HepG2 (cell line): ENCODE results near the gene ETF1. TPM values are rescaled to one million over a fixed set of nuclear protein-coding genes. Genes with fewer than 3 reads are reported as not detected.

Experiments
- ELF3 ChIP-seq: IDR thresholded peaks from 2 replicates; pipeline ENCODE4 v1.6.1; 2016; ENCODE audit warnings: missing genetic modification reagents, missing compliant biosample characterization
- HNRNPK ChIP-seq: fragments of 200-400 bp; formaldehyde crosslinking; IDR thresholded peaks from 2 replicates; pipeline ENCODE4 v1.6.1; 2018; ENCODE audit warnings: low read length, low read depth, moderate library complexity, mild to moderate bottlenecking; ENCODE audit not compliant: poor library complexity, severe bottlenecking
- HOXA9 ChIP-seq: sonication (generic); formaldehyde crosslinking; IDR thresholded peaks from 2 replicates; pipeline ENCODE4 v1.8.1; 2022; ENCODE audit warnings: missing genetic modification reagents, mild to moderate bottlenecking, moderate library complexity, borderline replicate concordance
- MAFG ChIP-seq: sonication (generic); formaldehyde crosslinking; IDR thresholded peaks from 2 replicates; pipeline ENCODE4 v1.5.1; 2020; ENCODE audit warnings: mild to moderate bottlenecking, missing genetic modification reagents
- MXI1 ChIP-seq: IDR thresholded peaks from 3 replicates; pipeline ENCODE4 v1.6.1; 2012; ENCODE audit warnings: low read depth, low read length, inconsistent platforms, borderline replicate concordance
- POLR2AphosphoS5 ChIP-seq: IDR thresholded peaks from 2 replicates; pipeline ENCODE4 v1.6.1; 2012; ENCODE audit warnings: low read depth, low read length
- SAP130 ChIP-seq: IDR thresholded peaks from 2 replicates; pipeline ENCODE4 v1.6.1; 2016; ENCODE audit warnings: low read depth
- SMAD3 ChIP-seq: sonication (generic); formaldehyde crosslinking; IDR thresholded peaks from 2 replicates; pipeline ENCODE4 v1.4.0; 2020; ENCODE audit warnings: missing genetic modification reagents
- TOPORS ChIP-seq: sonication (generic); formaldehyde crosslinking; IDR thresholded peaks from 2 replicates; pipeline ENCODE4 v1.8.0; 2023; ENCODE audit warnings: mild to moderate bottlenecking, missing genetic modification reagents
- ZBTB1 ChIP-seq: sonication (generic); formaldehyde crosslinking; IDR thresholded peaks from 2 replicates; pipeline ENCODE4 v1.4.0; 2020; ENCODE audit warnings: missing genetic modification reagents, borderline replicate concordance
- ZFX ChIP-seq: sonication (generic); formaldehyde crosslinking; IDR thresholded peaks from 2 replicates; pipeline ENCODE4 v1.4.0; 2020; ENCODE audit warnings: mild to moderate bottlenecking, low read depth, missing genetic modification reagents, moderate library complexity
- ZNF430 ChIP-seq: sonication (generic); formaldehyde crosslinking; IDR thresholded peaks from 2 replicates; pipeline ENCODE4 v1.9.0; 2021; ENCODE audit warnings: mild to moderate bottlenecking, missing genetic modification reagents
- ZNF780A ChIP-seq: sonication (generic); formaldehyde crosslinking; IDR thresholded peaks from 2 replicates; pipeline ENCODE4 v1.8.0; 2022; ENCODE audit warnings: mild to moderate bottlenecking, missing genetic modification reagents, moderate library complexity
- ZNF891 ChIP-seq: sonication (generic); formaldehyde crosslinking; IDR thresholded peaks from 2 replicates; pipeline ENCODE4 v1.5.0; 2020; ENCODE audit warnings: mild to moderate bottlenecking, missing genetic modification reagents
- ZSCAN20 ChIP-seq: sonication (generic); formaldehyde crosslinking; IDR thresholded peaks from 2 replicates; pipeline ENCODE4 v1.4.0; 2020; ENCODE audit warnings: missing genetic modification reagents, mild to moderate bottlenecking, borderline replicate concordance
- polyA plus RNA-seq, 8 experiments: library from polyadenylated mRNA; depleted of rRNA in 3 of 8; stranded (reverse) in 7 of 8; unstranded in 1 of 8; fragments of >200 nt; fragmentation: Illumina TruSeq in 4 of 8; extraction: Trizol in 4 of 8; gene quantifications; 2 replicates each; pipeline versions ENCODE4 v1.2.1 to v1.2.3, GENCODE V29; 2011 to 2016; ENCODE audit warnings: low read depth in 4 of 8, missing spikeins in 1 of 8, mixed read lengths in 1 of 8; ENCODE audit not compliant: insufficient read depth in 1 of 8
- total RNA-seq, 5 experiments: library from RNA; depleted of rRNA; stranded (reverse); fragments of >200 nt; fragmentation: Illumina TruSeq; extraction: Trizol; gene quantifications; 2 replicates each; pipeline ENCODE4 v1.2.3, GENCODE V29; 2016; ENCODE audit warnings: low read depth in 1 of 5
- TF ChIP-seq, protein P1 (sequence below): sonication (generic); formaldehyde crosslinking; IDR thresholded peaks from 2 replicates; pipeline ENCODE4 v1.9.0; 2021; ENCODE audit warnings: mild to moderate bottlenecking, missing genetic modification reagents
- TF ChIP-seq, protein P2 (sequence below): sonication (generic); formaldehyde crosslinking; IDR thresholded peaks from 2 replicates; pipeline ENCODE4 v1.4.0; 2020; ENCODE audit warnings: missing genetic modification reagents
- TF ChIP-seq, protein P3 (sequence below): IDR thresholded peaks from 2 replicates; pipeline ENCODE4 v1.6.1; 2012; ENCODE audit warnings: low read depth, low read length, improper control_type of control experiment

ETF1 gene
- total and polyA plus RNA-seq, 2 of the 13 experiments (the other 11 are each of a cell fraction or from before 2014, with no cell fraction given) = 52.1 to 184 TPM

DNA sequence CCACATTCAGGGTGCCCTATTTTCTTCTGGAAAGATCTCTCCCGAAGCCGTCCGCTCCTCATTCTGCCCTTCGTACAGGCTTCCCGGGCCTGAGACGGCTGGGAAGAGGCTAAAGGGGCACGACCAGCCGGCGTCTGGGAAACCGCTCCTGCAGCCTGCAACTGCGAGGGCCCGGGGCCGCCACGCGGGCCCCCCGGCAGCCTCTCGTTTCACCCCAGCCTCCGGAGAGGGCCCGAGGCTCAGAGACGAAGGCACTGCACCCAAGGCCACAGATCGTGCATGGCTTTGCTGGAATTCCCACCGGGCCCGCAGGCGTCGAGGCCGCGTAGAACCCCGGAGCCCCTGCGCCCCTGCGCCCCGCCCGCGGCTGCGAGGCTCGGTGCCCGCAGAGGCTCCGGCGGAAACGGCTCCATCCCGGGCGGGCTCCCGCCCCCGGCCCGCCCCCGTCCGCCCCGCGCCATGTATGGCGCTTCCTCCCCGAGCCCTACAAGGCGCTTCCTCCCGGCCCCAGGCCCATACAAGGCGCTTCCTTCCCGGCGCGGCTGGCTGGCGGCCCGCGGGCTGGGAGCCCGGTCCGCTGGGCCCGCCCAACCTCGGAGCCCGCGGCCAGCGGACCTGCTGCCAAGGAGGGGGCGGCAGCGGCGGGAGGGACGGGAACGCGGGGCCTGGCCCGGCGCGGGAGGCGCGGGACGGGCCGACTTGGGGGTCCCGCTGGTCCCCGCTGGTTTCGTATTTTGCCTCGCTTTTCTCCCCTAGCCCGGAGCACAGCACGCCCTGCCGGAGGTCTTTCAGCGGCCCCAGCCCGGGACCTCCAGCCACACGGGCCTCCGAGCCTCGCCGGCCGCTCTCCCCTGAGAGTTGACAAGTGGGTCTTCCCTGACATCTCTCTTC is 51.1 kb downstream of the ETF1 start (continued):
- peak; percentile 69 for TF ChIP-seq ZFX
- TF ChIP-seq ZNF780A (CRISPR knock-in tag) = peak; percentile 11; the same call in 1 of the 2 replicates
- no peak for TF ChIP-seq SMAD3 (CRISPR knock-in tag)
- 0 out of 3 replicates have a peak, but pooled peaks have one; percentile 12 for TF ChIP-seq MXI1
- 0 out of 2 replicates have a peak, but pooled peaks have one; percentile 41 for TF ChIP-seq HOXA9 (CRISPR knock-in tag)
- no peak for TF ChIP-seq ZBTB1 (CRISPR knock-in tag)
- TF ChIP-seq, protein P1, sequence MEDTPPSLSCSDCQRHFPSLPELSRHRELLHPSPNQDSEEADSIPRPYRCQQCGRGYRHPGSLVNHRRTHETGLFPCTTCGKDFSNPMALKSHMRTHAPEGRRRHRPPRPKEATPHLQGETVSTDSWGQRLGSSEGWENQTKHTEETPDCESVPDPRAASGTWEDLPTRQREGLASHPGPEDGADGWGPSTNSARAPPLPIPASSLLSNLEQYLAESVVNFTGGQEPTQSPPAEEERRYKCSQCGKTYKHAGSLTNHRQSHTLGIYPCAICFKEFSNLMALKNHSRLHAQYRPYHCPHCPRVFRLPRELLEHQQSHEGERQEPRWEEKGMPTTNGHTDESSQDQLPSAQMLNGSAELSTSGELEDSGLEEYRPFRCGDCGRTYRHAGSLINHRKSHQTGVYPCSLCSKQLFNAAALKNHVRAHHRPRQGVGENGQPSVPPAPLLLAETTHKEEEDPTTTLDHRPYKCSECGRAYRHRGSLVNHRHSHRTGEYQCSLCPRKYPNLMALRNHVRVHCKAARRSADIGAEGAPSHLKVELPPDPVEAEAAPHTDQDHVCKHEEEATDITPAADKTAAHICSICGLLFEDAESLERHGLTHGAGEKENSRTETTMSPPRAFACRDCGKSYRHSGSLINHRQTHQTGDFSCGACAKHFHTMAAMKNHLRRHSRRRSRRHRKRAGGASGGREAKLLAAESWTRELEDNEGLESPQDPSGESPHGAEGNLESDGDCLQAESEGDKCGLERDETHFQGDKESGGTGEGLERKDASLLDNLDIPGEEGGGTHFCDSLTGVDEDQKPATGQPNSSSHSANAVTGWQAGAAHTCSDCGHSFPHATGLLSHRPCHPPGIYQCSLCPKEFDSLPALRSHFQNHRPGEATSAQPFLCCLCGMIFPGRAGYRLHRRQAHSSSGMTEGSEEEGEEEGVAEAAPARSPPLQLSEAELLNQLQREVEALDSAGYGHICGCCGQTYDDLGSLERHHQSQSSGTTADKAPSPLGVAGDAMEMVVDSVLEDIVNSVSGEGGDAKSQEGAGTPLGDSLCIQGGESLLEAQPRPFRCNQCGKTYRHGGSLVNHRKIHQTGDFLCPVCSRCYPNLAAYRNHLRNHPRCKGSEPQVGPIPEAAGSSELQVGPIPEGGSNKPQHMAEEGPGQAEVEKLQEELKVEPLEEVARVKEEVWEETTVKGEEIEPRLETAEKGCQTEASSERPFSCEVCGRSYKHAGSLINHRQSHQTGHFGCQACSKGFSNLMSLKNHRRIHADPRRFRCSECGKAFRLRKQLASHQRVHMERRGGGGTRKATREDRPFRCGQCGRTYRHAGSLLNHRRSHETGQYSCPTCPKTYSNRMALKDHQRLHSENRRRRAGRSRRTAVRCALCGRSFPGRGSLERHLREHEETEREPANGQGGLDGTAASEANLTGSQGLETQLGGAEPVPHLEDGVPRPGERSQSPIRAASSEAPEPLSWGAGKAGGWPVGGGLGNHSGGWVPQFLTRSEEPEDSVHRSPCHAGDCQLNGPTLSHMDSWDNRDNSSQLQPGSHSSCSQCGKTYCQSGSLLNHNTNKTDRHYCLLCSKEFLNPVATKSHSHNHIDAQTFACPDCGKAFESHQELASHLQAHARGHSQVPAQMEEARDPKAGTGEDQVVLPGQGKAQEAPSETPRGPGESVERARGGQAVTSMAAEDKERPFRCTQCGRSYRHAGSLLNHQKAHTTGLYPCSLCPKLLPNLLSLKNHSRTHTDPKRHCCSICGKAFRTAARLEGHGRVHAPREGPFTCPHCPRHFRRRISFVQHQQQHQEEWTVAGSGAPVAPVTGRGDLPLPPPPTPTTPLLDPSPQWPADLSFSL (CRISPR knock-in tag) = no peak
- TF ChIP-seq ZNF430 = 0 out of 2 replicates have a peak, but pooled peaks have one; percentile 5
- peak; percentile 58 for TF ChIP-seq HNRNPK
- peak; percentile 62; the same call in 1 of the 2 replicates for TF ChIP-seq TOPORS (CRISPR knock-in tag)
- 0 out of 2 replicates have a peak, but pooled peaks have one; percentile 27 for TF ChIP-seq ELF3 (CRISPR knock-in tag)
- TF ChIP-seq, protein P2, sequence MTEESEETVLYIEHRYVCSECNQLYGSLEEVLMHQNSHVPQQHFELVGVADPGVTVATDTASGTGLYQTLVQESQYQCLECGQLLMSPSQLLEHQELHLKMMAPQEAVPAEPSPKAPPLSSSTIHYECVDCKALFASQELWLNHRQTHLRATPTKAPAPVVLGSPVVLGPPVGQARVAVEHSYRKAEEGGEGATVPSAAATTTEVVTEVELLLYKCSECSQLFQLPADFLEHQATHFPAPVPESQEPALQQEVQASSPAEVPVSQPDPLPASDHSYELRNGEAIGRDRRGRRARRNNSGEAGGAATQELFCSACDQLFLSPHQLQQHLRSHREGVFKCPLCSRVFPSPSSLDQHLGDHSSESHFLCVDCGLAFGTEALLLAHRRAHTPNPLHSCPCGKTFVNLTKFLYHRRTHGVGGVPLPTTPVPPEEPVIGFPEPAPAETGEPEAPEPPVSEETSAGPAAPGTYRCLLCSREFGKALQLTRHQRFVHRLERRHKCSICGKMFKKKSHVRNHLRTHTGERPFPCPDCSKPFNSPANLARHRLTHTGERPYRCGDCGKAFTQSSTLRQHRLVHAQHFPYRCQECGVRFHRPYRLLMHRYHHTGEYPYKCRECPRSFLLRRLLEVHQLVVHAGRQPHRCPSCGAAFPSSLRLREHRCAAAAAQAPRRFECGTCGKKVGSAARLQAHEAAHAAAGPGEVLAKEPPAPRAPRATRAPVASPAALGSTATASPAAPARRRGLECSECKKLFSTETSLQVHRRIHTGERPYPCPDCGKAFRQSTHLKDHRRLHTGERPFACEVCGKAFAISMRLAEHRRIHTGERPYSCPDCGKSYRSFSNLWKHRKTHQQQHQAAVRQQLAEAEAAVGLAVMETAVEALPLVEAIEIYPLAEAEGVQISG (CRISPR knock-in tag) = peak; percentile 47
- peak; percentile 64 for TF ChIP-seq SAP130 (CRISPR knock-in tag)
- TF ChIP-seq ZSCAN20 (CRISPR knock-in tag) = peak; percentile 71
- TF ChIP-seq, protein P3, sequence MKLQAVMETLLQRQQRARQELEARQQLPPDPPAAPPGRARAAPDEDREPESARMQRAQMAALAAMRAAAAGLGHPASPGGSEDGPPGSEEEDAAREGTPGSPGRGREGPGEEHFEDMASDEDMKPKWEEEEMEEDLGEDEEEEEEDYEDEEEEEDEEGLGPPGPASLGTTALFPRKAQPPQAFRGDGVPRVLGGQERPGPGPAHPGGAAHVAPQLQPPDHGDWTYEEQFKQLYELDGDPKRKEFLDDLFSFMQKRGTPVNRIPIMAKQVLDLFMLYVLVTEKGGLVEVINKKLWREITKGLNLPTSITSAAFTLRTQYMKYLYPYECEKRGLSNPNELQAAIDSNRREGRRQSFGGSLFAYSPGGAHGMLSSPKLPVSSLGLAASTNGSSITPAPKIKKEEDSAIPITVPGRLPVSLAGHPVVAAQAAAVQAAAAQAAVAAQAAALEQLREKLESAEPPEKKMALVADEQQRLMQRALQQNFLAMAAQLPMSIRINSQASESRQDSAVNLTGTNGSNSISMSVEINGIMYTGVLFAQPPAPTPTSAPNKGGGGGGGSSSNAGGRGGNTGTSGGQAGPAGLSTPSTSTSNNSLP = no peak
- no peak for TF ChIP-seq MAFG (CRISPR knock-in tag)
- TF ChIP-seq POLR2AphosphoS5 = no peak
- no peak for TF ChIP-seq ZNF891 (CRISPR knock-in tag)
